ENCODE measurements around the gene RRAGC. TPM values are rescaled to one million over a fixed set of nuclear protein-coding genes. Genes with fewer than 3 reads are reported as not detected.

Gene RRAGC
- polyA plus RNA-seq, 3 donors, result 6.6 to 10.4 (median 8.0) TPM

DNA sequence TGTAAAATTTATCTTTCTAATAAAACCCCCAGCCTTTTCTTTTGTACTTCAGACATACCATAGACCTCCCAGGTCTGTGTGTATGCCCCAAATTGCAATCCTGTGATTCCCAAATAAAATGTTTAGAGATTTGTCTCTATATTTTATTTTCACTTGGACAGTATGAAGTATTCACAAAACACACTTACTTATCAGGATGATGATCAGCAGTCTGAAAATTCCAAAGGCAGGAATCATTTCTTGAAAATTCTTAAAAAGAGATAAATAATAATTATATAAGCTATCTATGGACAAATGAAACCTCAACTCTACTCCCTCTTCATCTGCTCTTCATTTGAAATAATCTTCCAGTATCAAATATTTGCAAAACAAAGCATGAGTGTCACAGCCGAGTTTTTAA lies 33.4 kb upstream of the RRAGC start:
- H3K79me2 ChIP-seq (ENCODE audit: insufficient read depth, low read length), result no peaks in the 10 kb centered on the region
- intact Hi-C loops (cut with micrococcal nuclease), result no loop called here
- H3K4me1 Mint-ChIP-seq, result no peaks in the 10 kb centered on the region
- no peak overlapping the region for H3K4me3 Mint-ChIP-seq
- no peaks in the 10 kb centered on the region for H3K36me3 ChIP-seq (replicated peaks in 1 of 2; ENCODE audit: control insufficient read depth in 1 of 2, insufficient read depth in 2 of 2, low read length in 2 of 2)
- no peak overlapping the region for H3K27ac ChIP-seq (ENCODE audit: low read depth in 1 of 2, low read length in 2 of 2)
- peaks cover 0 to 5% of the 10 kb centered on the region in 2 donors for H3K36me3 Mint-ChIP-seq
- H3K9me3 Mint-ChIP-seq, result peaks cover 0 to 2% (median 0%) of the 10 kb centered on the region in 7 donors
- H3K4me3 ChIP-seq (replicated peaks in 1 of 3; ENCODE audit: low read depth in 2 of 3, low read length in 3 of 3), result no peak overlapping the region
- H3K27me3 Mint-ChIP-seq (ENCODE audit: low read depth in 3 of 3), result peaks cover 0 to 5% (median 1%) of the 10 kb centered on the region in 3 donors
- H3K4me1 ChIP-seq (ENCODE audit: control insufficient read depth in 1 of 2, insufficient read depth in 2 of 2, low read length in 2 of 2), result no peaks in the 10 kb centered on the region
- WGBS (ENCODE audit: insufficient coverage), result no CpG with 5 or more reads among the region's 1 CpG
- H3K27ac Mint-ChIP-seq, result no peak overlapping the region
- no peak overlapping the region for H3K9ac ChIP-seq (ENCODE audit: insufficient read depth, low read length, poor library complexity, severe bottlenecking)
- no peak overlapping the region for H2AFZ ChIP-seq (ENCODE audit: insufficient read depth, low read depth, low read length, poor library complexity, severe bottlenecking)
- no peaks in the 10 kb centered on the region for H4K20me1 ChIP-seq (ENCODE audit: insufficient read depth, low read length)
- no peak for DNase-seq
- TF ChIP-seq, protein P1, sequence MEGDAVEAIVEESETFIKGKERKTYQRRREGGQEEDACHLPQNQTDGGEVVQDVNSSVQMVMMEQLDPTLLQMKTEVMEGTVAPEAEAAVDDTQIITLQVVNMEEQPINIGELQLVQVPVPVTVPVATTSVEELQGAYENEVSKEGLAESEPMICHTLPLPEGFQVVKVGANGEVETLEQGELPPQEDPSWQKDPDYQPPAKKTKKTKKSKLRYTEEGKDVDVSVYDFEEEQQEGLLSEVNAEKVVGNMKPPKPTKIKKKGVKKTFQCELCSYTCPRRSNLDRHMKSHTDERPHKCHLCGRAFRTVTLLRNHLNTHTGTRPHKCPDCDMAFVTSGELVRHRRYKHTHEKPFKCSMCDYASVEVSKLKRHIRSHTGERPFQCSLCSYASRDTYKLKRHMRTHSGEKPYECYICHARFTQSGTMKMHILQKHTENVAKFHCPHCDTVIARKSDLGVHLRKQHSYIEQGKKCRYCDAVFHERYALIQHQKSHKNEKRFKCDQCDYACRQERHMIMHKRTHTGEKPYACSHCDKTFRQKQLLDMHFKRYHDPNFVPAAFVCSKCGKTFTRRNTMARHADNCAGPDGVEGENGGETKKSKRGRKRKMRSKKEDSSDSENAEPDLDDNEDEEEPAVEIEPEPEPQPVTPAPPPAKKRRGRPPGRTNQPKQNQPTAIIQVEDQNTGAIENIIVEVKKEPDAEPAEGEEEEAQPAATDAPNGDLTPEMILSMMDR (IDR thresholded peaks at IDR 0.05), result no peak
- H3K9me3 ChIP-seq (replicated peaks in 1 of 2; ENCODE audit: control insufficient read depth in 1 of 2, insufficient read depth in 1 of 2, low read length in 2 of 2), result no peaks in the 10 kb centered on the region
- no peak overlapping the region for H3K4me2 ChIP-seq (replicated peaks; ENCODE audit: extremely low read depth, low read length, poor library complexity, severe bottlenecking)
- H3K27me3 ChIP-seq (ENCODE audit: control insufficient read depth in 2 of 2, insufficient read depth in 2 of 2, low read length in 2 of 2), result no peaks in the 10 kb centered on the region

GRCh38 chr1:38891753-38892152 lies 32.2 kb upstream of the RRAGC start:
- Histone ChIP-seq H3K27me3 (ENCODE audit: control insufficient read depth in 2 of 2, insufficient read depth in 2 of 2, low read length in 2 of 2) (no peaks in the 10 kb centered on the region), H3K9me3 (replicated peaks in 1 of 2; ENCODE audit: control insufficient read depth in 1 of 2, insufficient read depth in 1 of 2, low read length in 2 of 2) (no peaks in the 10 kb centered on the region), H3K4me3 (replicated peaks in 1 of 3; ENCODE audit: low read depth in 2 of 3, low read length in 3 of 3) (no peak overlapping the region), H3K36me3 (replicated peaks in 1 of 2; ENCODE audit: control insufficient read depth in 1 of 2, insufficient read depth in 2 of 2, low read length in 2 of 2) (no peaks in the 10 kb centered on the region), H3K79me2 (ENCODE audit: insufficient read depth, low read length) (no peaks in the 10 kb centered on the region), H3K4me2 (replicated peaks; ENCODE audit: extremely low read depth, low read length, poor library complexity, severe bottlenecking) (no peak overlapping the region), H3K9ac (ENCODE audit: insufficient read depth, low read length, poor library complexity, severe bottlenecking) (no peak overlapping the region), H2AFZ (ENCODE audit: insufficient read depth, low read depth, low read length, poor library complexity, severe bottlenecking) (no peak overlapping the region), H3K27ac (ENCODE audit: low read depth in 1 of 2, low read length in 2 of 2) (no peak overlapping the region), H4K20me1 (ENCODE audit: insufficient read depth, low read length) (no peaks in the 10 kb centered on the region), H3K4me1 (ENCODE audit: control insufficient read depth in 1 of 2, insufficient read depth in 2 of 2, low read length in 2 of 2) (no peaks in the 10 kb centered on the region)
- intact Hi-C loops (cut with micrococcal nuclease), result no loop called here
- peaks cover 0 to 5% of the 10 kb centered on the region in 2 donors for H3K36me3 Mint-ChIP-seq
- TF ChIP-seq, protein P1 (IDR thresholded peaks at IDR 0.05), result no peak
- no peak for DNase-seq
- H3K9me3 Mint-ChIP-seq, result no peaks in the 10 kb centered on the region
- WGBS (ENCODE audit: insufficient coverage), result no CpG with 5 or more reads among the region's 1 CpG
- peaks cover 0 to 2% (median 1%) of the 10 kb centered on the region in 3 donors for H3K27me3 Mint-ChIP-seq (ENCODE audit: low read depth in 3 of 3)
- H3K4me3 Mint-ChIP-seq, result no peak overlapping the region
- H3K4me1 Mint-ChIP-seq, result no peaks in the 10 kb centered on the region
- no peak overlapping the region for H3K27ac Mint-ChIP-seq
